Karpas-422 (cell line): ENCODE measurements around the gene LRRC9. TPM values are rescaled to one million over a fixed set of nuclear protein-coding genes. Genes with fewer than 3 reads are reported as not detected.
"Not testable (repeated sequence)": the region's sequence is repeated elsewhere in the genome, so short reads cannot be mapped to it uniquely, and the experiment has no call there.

Source experiments
- DNase-seq: peaks from one replicate; pipeline ENCODE4 v3.0.0-alpha.2; 2015
- H2AFZ ChIP-seq: fragments of 200-600 bp; sonication (generic); 2 replicates; pipeline ENCODE4 v1.6.1; 2014; ENCODE audit warnings: antibody characterized with exemption, low read length, mixed read lengths
- H3K27ac ChIP-seq: fragments of 200-600 bp; sonication (generic); 2 replicates; pipeline ENCODE4 v1.5.1; 2014; ENCODE audit warnings: mild to moderate bottlenecking, low read length, moderate library complexity
- H3K27me3 ChIP-seq: fragments of 200-600 bp; sonication (generic); 2 replicates; pipeline ENCODE4 v1.6.1; 2014; ENCODE audit warnings: low read length, mixed read lengths
- H3K36me3 ChIP-seq: fragments of 200-600 bp; sonication (generic); 2 replicates; pipeline ENCODE4 v1.6.1; 2014; ENCODE audit warnings: low read length, mixed read lengths; ENCODE audit not compliant: insufficient read depth
- H3K4me1 ChIP-seq: fragments of 200-600 bp; sonication (generic); 2 replicates; pipeline ENCODE4 v1.6.1; 2014; ENCODE audit warnings: mild to moderate bottlenecking, low read length, mixed read lengths
- H3K4me2 ChIP-seq: fragments of 200-600 bp; sonication (generic); 2 replicates; pipeline ENCODE4 v1.6.1; 2014; ENCODE audit warnings: low read length, low read depth, mild to moderate bottlenecking; ENCODE audit not compliant: poor library complexity, severe bottlenecking
- H3K4me3 ChIP-seq: fragments of 200-600 bp; sonication (generic); 2 replicates; pipeline ENCODE4 v1.5.1; 2014; ENCODE audit warnings: mild to moderate bottlenecking, antibody characterized with exemption, low read length, mixed read lengths
- H3K79me2 ChIP-seq: fragments of 200-600 bp; sonication (generic); 2 replicates; pipeline ENCODE4 v1.6.1; 2014; ENCODE audit warnings: mild to moderate bottlenecking, low read length, mixed read lengths
- H3K9ac ChIP-seq: fragments of 200-600 bp; sonication (generic); 2 replicates; pipeline ENCODE4 v1.6.0; 2014; ENCODE audit warnings: low read length
- H3K9me2 ChIP-seq: fragments of 200-600 bp; sonication (generic), shearing (Covaris generic); replicated peaks from 2 replicates; pipeline ENCODE4 v1.6.0; 2014; ENCODE audit warnings: mild to moderate bottlenecking, low read length, moderate library complexity; ENCODE audit not compliant: insufficient read depth
- H3K9me3 ChIP-seq: fragments of 300-700, 200-600 bp; sonication (generic); 2 replicates; pipeline ENCODE4 v1.6.1; 2014; ENCODE audit warnings: low read length, mixed read lengths
- H4K20me1 ChIP-seq: fragments of 200-600 bp; sonication (generic); 2 replicates; pipeline ENCODE4 v1.6.1; 2014; ENCODE audit warnings: mild to moderate bottlenecking, antibody characterized with exemption, low read length, low read depth; ENCODE audit not compliant: insufficient read depth
- total RNA-seq: library from RNA; depleted of rRNA; stranded (reverse); fragments of >200 nt; shearing (Covaris generic); gene quantifications from 2 replicates; pipeline ENCODE4 v1.2.3, GENCODE V29; 2014; ENCODE audit warnings: low replicate concordance

LRRC9 gene
- total RNA-seq, 1 experiment from 2014 or later, result not detected

GRCh38 chr14:59926534-59926933, 6.6 kb downstream of the LRRC9 start:
- no peak for DNase-seq
- no peaks in the 10 kb centered on the region for H3K27me3 ChIP-seq
- H3K79me2 ChIP-seq, result no peaks in the 10 kb centered on the region
- H3K4me3 ChIP-seq, result no peak overlapping the region
- no peak overlapping the region for H2AFZ ChIP-seq
- no peak overlapping the region for H3K4me2 ChIP-seq
- no peaks in the 10 kb centered on the region for H3K9me3 ChIP-seq
- no peaks in the 10 kb centered on the region for H3K9me2 ChIP-seq
- H3K9ac ChIP-seq, result no peak overlapping the region
- H4K20me1 ChIP-seq, result no peaks in the 10 kb centered on the region
- no peaks in the 10 kb centered on the region for H3K4me1 ChIP-seq
- no peak overlapping the region for H3K27ac ChIP-seq
- no peaks in the 10 kb centered on the region for H3K36me3 ChIP-seq

- no peak overlapping the region for H3K9ac ChIP-seq
- no peak for DNase-seq
- no peaks in the 10 kb centered on the region for H3K4me1 ChIP-seq
- H3K4me2 ChIP-seq, result no peak overlapping the region
- no peak overlapping the region for H2AFZ ChIP-seq
- no peaks in the 10 kb centered on the region for H4K20me1 ChIP-seq
- no peaks in the 10 kb centered on the region for H3K9me3 ChIP-seq
- H3K79me2 ChIP-seq, result no peaks in the 10 kb centered on the region
- no peaks in the 10 kb centered on the region for H3K9me2 ChIP-seq
- no peak overlapping the region for H3K4me3 ChIP-seq
- no peaks in the 10 kb centered on the region for H3K27me3 ChIP-seq
- H3K27ac ChIP-seq, result no peak overlapping the region
- no peaks in the 10 kb centered on the region for H3K36me3 ChIP-seq
Measured at GRCh38 chr14:59931237-59931636, 11.3 kb downstream of the LRRC9 start.

GRCh38 chr14:59936145-59936544, 16.2 kb downstream of the LRRC9 start:
- H3K9me3 ChIP-seq, result no peaks in the 10 kb centered on the region
- no peak overlapping the region for H3K4me3 ChIP-seq
- no peak overlapping the region for H3K27ac ChIP-seq
- H3K79me2 ChIP-seq, result no peaks in the 10 kb centered on the region
- H4K20me1 ChIP-seq, result no peaks in the 10 kb centered on the region
- no peaks in the 10 kb centered on the region for H3K36me3 ChIP-seq
- no peak overlapping the region for H2AFZ ChIP-seq
- peaks cover 9% of the 10 kb centered on the region for H3K4me1 ChIP-seq
- no peak overlapping the region for H3K9ac ChIP-seq
- H3K9me2 ChIP-seq, result no peaks in the 10 kb centered on the region
- H3K27me3 ChIP-seq, result 0 out of 2 replicates have a peak, but pooled peaks cover 2% of the 10 kb centered on the region
- DNase-seq, result no peak
- no peak overlapping the region for H3K4me2 ChIP-seq

- Histone ChIP-seq H3K4me1 (peaks cover 36% of the 10 kb centered on the region), H3K9me2 (no peaks in the 10 kb centered on the region), H3K4me2 (no peak overlapping the region), H3K9me3 (no peaks in the 10 kb centered on the region), H2AFZ (no peak overlapping the region), H3K27me3 (0 out of 2 replicates have a peak, but pooled peaks cover 2% of the 10 kb centered on the region), H4K20me1 (no peaks in the 10 kb centered on the region), H3K4me3 (no peak overlapping the region), H3K36me3 (no peaks in the 10 kb centered on the region), H3K27ac (no peak overlapping the region), H3K9ac (no peak overlapping the region), H3K79me2 (no peaks in the 10 kb centered on the region)
- no peak for DNase-seq
Measured at GRCh38 chr14:59939828-59940227, 19.9 kb downstream of the LRRC9 start.

GRCh38 chr14:59942296-59942862, 22.4 kb downstream of the LRRC9 start:
- H3K9ac ChIP-seq, result not testable (repeated sequence)

GRCh38 chr14:59944909-59945308, 25.0 kb downstream of the LRRC9 start:
- Histone ChIP-seq H3K4me1 (peaks cover 36% of the 10 kb centered on the region), H3K9me3 (no peaks in the 10 kb centered on the region), H3K4me3 (no peak overlapping the region), H2AFZ (no peak overlapping the region), H3K4me2 (no peak overlapping the region), H4K20me1 (no peaks in the 10 kb centered on the region), H3K9ac (no peak overlapping the region), H3K79me2 (no peaks in the 10 kb centered on the region), H3K27me3 (no peaks in the 10 kb centered on the region), H3K9me2 (no peaks in the 10 kb centered on the region), H3K36me3 (no peaks in the 10 kb centered on the region), H3K27ac (no peak overlapping the region)
- DNase-seq, result peak; percentile 48

More at GRCh38 chr14:59942296-59942862, 22.4 kb downstream of the LRRC9 start:
- H3K9me2 ChIP-seq, H3K79me2 ChIP-seq, H3K36me3 ChIP-seq, H3K27me3 ChIP-seq, H3K9me3 ChIP-seq, H4K20me1 ChIP-seq, H2AFZ ChIP-seq: not testable (repeated sequence)
- Histone ChIP-seq H3K4me3 (peak overlapping the region; percentile 15; the same call in 1 of the 2 replicates), H3K4me1 (peaks cover 36% of the 10 kb centered on the region), H3K4me2 (peak overlapping the region; percentile 33), H3K27ac (peak overlapping the region; percentile 23; the same call in 1 of the 2 replicates)
- peak; percentile 72 for DNase-seq

- not testable (repeated sequence) for H3K36me3 ChIP-seq, H3K27ac ChIP-seq, H3K9ac ChIP-seq, H3K4me3 ChIP-seq, H3K27me3 ChIP-seq, H3K9me2 ChIP-seq, H3K4me2 ChIP-seq, DNase-seq, H3K9me3 ChIP-seq, H3K79me2 ChIP-seq, H2AFZ ChIP-seq, H3K4me1 ChIP-seq, H4K20me1 ChIP-seq
Measured at GRCh38 chr14:59952141-59952540, 32.2 kb downstream of the LRRC9 start.

- not testable (repeated sequence) for DNase-seq, H3K9me2 ChIP-seq, H3K4me3 ChIP-seq, H3K9me3 ChIP-seq, H3K4me1 ChIP-seq, H3K27me3 ChIP-seq, H3K27ac ChIP-seq, H3K36me3 ChIP-seq, H2AFZ ChIP-seq, H3K9ac ChIP-seq, H3K79me2 ChIP-seq, H3K4me2 ChIP-seq, H4K20me1 ChIP-seq
Measured at GRCh38 chr14:59957890-59958289, 37.9 kb downstream of the LRRC9 start.
